Measurements from ENCODE around the gene SERPINI2.

- TF ChIP-seq GATA3 (IDR thresholded peaks at IDR 0.05; ENCODE audit: low read depth, low read length) (no peak), GATA2 (IDR thresholded peaks at IDR 0.05; ENCODE audit: low read depth, low read length) (no peak)
Observed at GRCh38 chr3:167473863-167474262, at the start of gene SERPINI2.

Data from SH-SY5Y (cell line).